BJ (cell line): ENCODE measurements around the gene CHP1. TPM values are rescaled to one million over a fixed set of nuclear protein-coding genes. Genes with fewer than 3 reads are reported as not detected.
"Not testable (repeated sequence)": the region's sequence is repeated elsewhere in the genome, so short reads cannot be mapped to it uniquely, and the experiment has no call there.

Experiments
- CTCF ChIA-PET: fragments of 350-600 bp; formaldehyde crosslinking; extraction: SDS; loops from one replicate; lab custom pipeline; 2021; ENCODE audit warnings: antibody characterized with exemption, inconsistent platforms; lab: Yijun Ruan, JAX
- POLR2A ChIA-PET: fragments of 300-600 bp; sonication (Branson Sonifier 250); formaldehyde crosslinking; extraction: SDS; loops from one replicate; lab custom pipeline; 2021; ENCODE audit warnings: antibody characterized with exemption; lab: Charles Lee
- DNase-seq: peaks from one replicate; pipeline ENCODE4 v3.0.0-alpha.2; 2011; ENCODE audit warnings: low read depth
- H3K27me3 ChIP-seq: 2 replicates; pipeline ENCODE4 v1.6.0; 2011; ENCODE audit warnings: low read length; ENCODE audit not compliant: control insufficient read depth, insufficient read depth
- H3K36me3 ChIP-seq: 2 replicates; pipeline ENCODE4 v1.5.1; 2011; ENCODE audit warnings: low read length; ENCODE audit not compliant: control insufficient read depth, insufficient read depth
- H3K4me3 ChIP-seq: 2 replicates; pipeline ENCODE4 v1.5.1; 2011; ENCODE audit warnings: low read depth, mild to moderate bottlenecking, control low read depth, low read length
- polyA plus RNA-seq: library from polyadenylated mRNA; depleted of rRNA; stranded (reverse); fragments of >200 nt; gene quantifications from 2 replicates; pipeline ENCODE4 v1.2.3, GENCODE V29; 2011
- TF ChIP-seq, protein P1 (sequence below): IDR thresholded peaks from 2 replicates; pipeline ENCODE4 v1.5.1; 2011; ENCODE audit warnings: low read depth, mild to moderate bottlenecking, control low read depth, inconsistent platforms, low read length, moderate library complexity; ENCODE audit not compliant: insufficient read depth

CHP1 gene
- polyA plus RNA-seq, 1 experiment: 59.9 TPM

DNA sequence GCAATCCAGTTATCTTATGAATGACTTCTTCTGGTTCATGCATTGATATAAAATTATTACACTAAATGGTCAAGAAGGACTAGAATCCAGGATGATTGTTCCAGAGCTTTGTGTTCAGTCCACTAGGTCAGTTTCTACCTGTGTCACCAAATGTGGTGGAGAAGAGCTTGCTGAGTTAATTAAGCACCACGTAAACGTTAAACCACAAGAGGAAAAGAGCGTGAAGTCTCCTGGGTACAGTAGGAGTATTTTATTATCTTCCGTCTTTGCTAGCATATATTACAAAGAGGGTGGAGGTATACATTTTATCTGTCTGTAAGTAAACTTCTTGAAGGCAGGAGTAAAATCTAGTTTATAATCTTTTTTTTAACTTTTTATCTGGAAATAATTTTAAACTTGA lies 23.5 kb downstream of the CHP1 start:
- CTCF ChIA-PET: interaction anchor here (0.9 to 1.2 kb wide), 2 partner anchors 9 to 10 kb away, joined by 3 to 4 read pairs; no protein-coding TSS in a partner anchor
- H3K36me3 ChIP-seq: 0 out of 2 replicates have a peak, but pooled peaks cover 1% of the 10 kb centered on the region
- H3K4me3 ChIP-seq: no peak overlapping the region
- no peaks in the 10 kb centered on the region for H3K27me3 ChIP-seq
- TF ChIP-seq, protein P1, sequence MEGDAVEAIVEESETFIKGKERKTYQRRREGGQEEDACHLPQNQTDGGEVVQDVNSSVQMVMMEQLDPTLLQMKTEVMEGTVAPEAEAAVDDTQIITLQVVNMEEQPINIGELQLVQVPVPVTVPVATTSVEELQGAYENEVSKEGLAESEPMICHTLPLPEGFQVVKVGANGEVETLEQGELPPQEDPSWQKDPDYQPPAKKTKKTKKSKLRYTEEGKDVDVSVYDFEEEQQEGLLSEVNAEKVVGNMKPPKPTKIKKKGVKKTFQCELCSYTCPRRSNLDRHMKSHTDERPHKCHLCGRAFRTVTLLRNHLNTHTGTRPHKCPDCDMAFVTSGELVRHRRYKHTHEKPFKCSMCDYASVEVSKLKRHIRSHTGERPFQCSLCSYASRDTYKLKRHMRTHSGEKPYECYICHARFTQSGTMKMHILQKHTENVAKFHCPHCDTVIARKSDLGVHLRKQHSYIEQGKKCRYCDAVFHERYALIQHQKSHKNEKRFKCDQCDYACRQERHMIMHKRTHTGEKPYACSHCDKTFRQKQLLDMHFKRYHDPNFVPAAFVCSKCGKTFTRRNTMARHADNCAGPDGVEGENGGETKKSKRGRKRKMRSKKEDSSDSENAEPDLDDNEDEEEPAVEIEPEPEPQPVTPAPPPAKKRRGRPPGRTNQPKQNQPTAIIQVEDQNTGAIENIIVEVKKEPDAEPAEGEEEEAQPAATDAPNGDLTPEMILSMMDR: no peak
- POLR2A ChIA-PET: no interaction called here
- DNase-seq: no peak

DNA sequence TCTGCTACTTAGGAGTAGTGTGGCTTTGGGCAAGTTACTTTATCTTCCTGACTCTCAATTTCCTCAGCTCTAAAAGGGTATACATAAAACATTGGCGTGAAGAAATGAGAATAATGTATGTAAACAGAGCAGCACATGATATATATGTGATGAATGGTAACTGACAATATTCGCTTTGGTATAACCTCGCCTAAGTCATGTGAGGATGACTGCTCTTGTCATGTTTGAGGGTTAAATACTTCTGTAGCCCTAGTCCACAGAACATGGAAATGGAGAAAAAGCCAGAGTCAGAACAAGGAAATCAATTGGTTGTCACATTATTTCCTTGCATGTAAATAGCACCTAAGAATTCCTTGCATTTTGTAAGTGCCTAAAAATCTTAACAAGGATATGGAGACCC lies 25.0 kb downstream of the CHP1 start:
- TF ChIP-seq, protein P1: no peak
- POLR2A ChIA-PET: no interaction called here
- no peaks in the 10 kb centered on the region for H3K27me3 ChIP-seq

DNA sequence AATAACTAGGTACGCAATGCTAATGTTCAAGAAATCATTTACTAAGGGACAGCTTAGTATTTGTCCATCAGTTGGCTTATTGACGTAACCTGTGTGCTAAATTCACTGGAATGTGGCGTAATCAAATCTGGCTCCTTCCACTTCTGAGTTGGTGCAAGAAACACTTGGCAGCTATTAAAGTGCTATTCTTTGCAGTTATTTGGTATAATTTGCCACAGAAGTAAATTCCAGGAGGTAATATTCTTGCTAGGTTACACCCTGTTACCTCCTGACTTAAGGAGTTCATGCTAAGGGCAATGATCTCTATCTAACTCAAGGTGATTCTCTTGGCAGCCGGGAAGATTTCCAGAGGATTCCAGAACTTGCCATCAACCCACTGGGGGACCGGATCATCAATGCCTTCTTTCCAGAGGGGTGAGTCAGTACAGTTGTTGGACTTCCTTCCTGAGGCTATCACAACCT lies 25.5 kb downstream of the CHP1 start:
- CTCF ChIA-PET: interaction anchor here (1.8 kb wide), 1 partner anchor 15 kb away, joined by 6 read pairs; no protein-coding TSS in a partner anchor
- no peak overlapping the region for H3K4me3 ChIP-seq
- no peaks in the 10 kb centered on the region for H3K27me3 ChIP-seq
- TF ChIP-seq, protein P1: no peak
- H3K36me3 ChIP-seq: 0 out of 2 replicates have a peak, but pooled peaks cover 3% of the 10 kb centered on the region
- no peak for DNase-seq
- POLR2A ChIA-PET: no interaction called here

More for the DNA sequence above, 25.0 kb downstream of the CHP1 start:
- DNase-seq: no peak
- Histone ChIP-seq H3K36me3 (0 out of 2 replicates have a peak, but pooled peaks cover 3% of the 10 kb centered on the region), H3K4me3 (no peak overlapping the region)
- CTCF ChIA-PET: interaction anchor here (1.8 kb wide), 1 partner anchor 15 kb away, joined by 6 read pairs; no protein-coding TSS in a partner anchor

DNA sequence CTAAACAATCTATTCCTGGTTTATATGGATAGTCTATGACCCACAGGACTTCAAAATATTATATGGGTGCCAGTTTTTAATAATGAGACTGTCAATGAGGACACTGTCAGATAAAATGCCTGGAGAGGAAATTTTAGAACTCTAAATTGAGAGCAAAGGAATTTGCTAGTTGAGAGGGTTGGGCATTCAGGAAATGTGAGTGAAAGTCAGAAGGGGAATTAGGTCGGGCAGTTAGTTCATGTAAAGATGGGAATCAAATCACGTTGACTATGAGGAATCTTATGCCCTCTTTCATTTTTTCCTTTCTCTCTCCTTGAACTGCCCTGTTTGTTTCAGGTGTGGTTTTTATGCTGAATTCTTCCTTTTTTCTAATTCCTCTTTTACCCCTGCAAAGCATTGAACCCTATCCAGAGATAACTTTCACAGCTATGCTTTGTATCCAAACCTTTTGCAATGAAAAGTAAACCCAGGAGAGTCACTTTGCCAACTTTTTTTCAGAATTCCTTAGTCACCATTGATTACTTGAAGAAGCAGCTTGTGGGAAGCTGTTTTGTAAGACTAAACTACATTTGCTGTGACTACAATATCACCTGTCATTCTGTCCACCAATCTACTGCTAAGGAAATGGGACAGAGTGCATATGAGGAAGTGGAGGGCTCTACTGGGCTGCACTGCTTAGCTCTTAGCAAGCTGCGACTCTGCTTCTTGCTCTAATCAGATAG lies 27.8 kb downstream of the CHP1 start:
- TF ChIP-seq, protein P1: no peak
- DNase-seq: peak; percentile 4
- ChIA-PET POLR2A (no interaction called here), CTCF (interaction anchor here (0.5 to 1.2 kb wide), 4 partner anchors 10 to 65 kb away, joined by 3 to 5 read pairs (median 3); no protein-coding TSS in a partner anchor)
- Histone ChIP-seq H3K36me3 (0 out of 2 replicates have a peak, but pooled peaks cover 3% of the 10 kb centered on the region), H3K4me3 (no peak overlapping the region), H3K27me3 (no peaks in the 10 kb centered on the region)

DNA sequence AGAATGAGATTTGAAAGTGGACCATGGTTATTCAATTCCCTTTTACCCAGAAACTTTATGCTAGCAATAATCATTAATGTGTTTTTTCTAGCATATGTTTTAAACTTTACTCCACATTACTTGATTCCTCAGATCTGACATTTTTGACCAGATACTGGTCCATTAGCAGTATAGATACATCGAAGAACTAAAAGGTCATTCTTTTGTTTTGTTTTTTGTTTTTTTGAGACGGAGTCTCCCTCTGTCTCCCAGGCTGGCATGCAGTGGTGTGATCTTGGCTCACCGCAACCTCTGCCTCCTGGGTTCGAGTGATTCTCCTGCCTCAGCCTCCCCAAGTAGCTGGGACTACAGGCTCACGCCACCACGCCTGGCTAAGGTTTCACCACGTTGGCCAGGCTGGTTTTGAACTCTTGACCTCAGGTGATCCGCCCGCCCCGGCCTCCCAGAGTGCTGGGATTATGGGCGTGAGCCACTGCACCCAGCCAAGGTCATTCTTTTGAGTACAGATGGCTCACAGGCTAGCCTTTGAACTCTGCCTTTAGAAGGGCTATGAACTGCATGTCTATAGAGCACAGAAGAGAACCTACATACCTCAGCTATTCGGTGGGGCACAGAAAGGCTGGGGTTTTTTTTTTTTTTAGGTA lies 28.6 kb downstream of the CHP1 start:
- POLR2A ChIA-PET: interaction anchor here (0.6 kb wide), 1 partner anchor 13 kb away, joined by 3 read pairs; no protein-coding TSS in a partner anchor
- TF ChIP-seq, protein P1: no peak

DNA sequence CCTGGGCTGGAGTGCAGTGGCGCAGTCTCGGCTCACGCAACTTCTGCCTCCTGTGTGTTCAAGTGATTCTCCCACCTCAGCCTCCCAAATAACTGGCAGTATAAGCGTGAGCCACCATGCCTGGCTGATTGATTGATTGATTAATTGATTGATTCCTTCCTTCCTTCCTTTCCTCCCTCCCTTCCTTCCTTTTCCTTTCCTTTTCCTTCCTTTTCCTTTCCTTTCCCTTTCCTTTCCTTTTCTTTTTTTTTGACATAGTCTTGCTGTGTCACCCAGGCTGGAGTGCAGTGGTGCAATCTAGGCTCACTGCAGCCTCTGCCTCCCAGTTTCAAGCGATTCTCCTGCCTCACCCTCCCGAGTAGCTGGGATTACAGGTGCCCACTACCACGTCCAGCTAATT lies 29.9 kb downstream of the CHP1 start:
- H3K27me3 ChIP-seq, H3K36me3 ChIP-seq, CTCF ChIA-PET, H3K4me3 ChIP-seq, POLR2A ChIA-PET, DNase-seq: not testable (repeated sequence)

More for the DNA sequence above, 28.6 kb downstream of the CHP1 start:
- DNase-seq: no peak
- 0 out of 2 replicates have a peak, but pooled peaks cover 5% of the 10 kb centered on the region for H3K36me3 ChIP-seq
- no peaks in the 10 kb centered on the region for H3K27me3 ChIP-seq
- no peak overlapping the region for H3K4me3 ChIP-seq
- CTCF ChIA-PET: interaction anchor here (0.5 to 1.2 kb wide), 4 partner anchors 11 to 534 kb away, joined by 3 to 5 read pairs (median 3); no protein-coding TSS in a partner anchor
